PC-9 (cell line): Measurements from ENCODE around the gene MORF4L1.
"Not testable (repeated sequence)": the region's sequence is repeated elsewhere in the genome, so short reads cannot be mapped to it uniquely, and the experiment has no call there.

Experiments
- CTCF ChIP-seq: fragments of 200-600 bp; sonication (generic); conservative IDR thresholded peaks from 2 replicates; pipeline ENCODE4 v1.6.1; 2017; ENCODE audit warnings: mixed run types, antibody characterized with exemption, mild to moderate bottlenecking, moderate library complexity
- EZH2 ChIP-seq: fragments of 200-600 bp; sonication (generic); IDR thresholded peaks from 2 replicates; pipeline ENCODE4 v1.8.0; 2017; ENCODE audit warnings: antibody characterized with exemption, low read depth

- TF ChIP-seq CTCF, EZH2: not testable (repeated sequence)
Observed at GRCh38 chr15:78866031-78866430, 6.7 kb upstream of the MORF4L1 start.
